ENCODE measurements around the gene TXNIP. TPM values are rescaled to one million over a fixed set of nuclear protein-coding genes. Genes with fewer than 3 reads are reported as not detected.
"Not testable (repeated sequence)": the region's sequence is repeated elsewhere in the genome, so short reads cannot be mapped to it uniquely, and the experiment has no call there.

TXNIP gene
- total and polyA plus RNA-seq, 12 donors, result 202 to 2,069 (median 743) TPM

GRCh38 chr1:146029117-146029516 is 32.7 kb upstream of the TXNIP start:
- intact Hi-C loops (cut with DNase I), result no loop called here
- TF ChIP-seq, protein P1, sequence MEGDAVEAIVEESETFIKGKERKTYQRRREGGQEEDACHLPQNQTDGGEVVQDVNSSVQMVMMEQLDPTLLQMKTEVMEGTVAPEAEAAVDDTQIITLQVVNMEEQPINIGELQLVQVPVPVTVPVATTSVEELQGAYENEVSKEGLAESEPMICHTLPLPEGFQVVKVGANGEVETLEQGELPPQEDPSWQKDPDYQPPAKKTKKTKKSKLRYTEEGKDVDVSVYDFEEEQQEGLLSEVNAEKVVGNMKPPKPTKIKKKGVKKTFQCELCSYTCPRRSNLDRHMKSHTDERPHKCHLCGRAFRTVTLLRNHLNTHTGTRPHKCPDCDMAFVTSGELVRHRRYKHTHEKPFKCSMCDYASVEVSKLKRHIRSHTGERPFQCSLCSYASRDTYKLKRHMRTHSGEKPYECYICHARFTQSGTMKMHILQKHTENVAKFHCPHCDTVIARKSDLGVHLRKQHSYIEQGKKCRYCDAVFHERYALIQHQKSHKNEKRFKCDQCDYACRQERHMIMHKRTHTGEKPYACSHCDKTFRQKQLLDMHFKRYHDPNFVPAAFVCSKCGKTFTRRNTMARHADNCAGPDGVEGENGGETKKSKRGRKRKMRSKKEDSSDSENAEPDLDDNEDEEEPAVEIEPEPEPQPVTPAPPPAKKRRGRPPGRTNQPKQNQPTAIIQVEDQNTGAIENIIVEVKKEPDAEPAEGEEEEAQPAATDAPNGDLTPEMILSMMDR (IDR thresholded peaks at IDR 0.05), result no peak
- TF ChIP-seq POLR2A (IDR thresholded peaks at IDR 0.05), result no peak
- Histone ChIP-seq H3K4me1 (replicated peaks in 1 of 2) (no peaks in the 10 kb centered on the region), H3K27me3 (no peaks in the 10 kb centered on the region), H3K27ac (no peak overlapping the region), H3K4me3 (no peak overlapping the region), H3K36me3 (replicated peaks in 1 of 2) (no peaks in the 10 kb centered on the region), H3K9me3 (replicated peaks in 1 of 3) (no peaks in the 10 kb centered on the region)
- no peak for DNase-seq

- intact Hi-C loops (cut with DNase I); H3K4me1 ChIP-seq (replicated peaks in 1 of 2); DNase-seq; H3K4me3 ChIP-seq; H3K27me3 ChIP-seq; H3K27ac ChIP-seq; H3K36me3 ChIP-seq (replicated peaks in 1 of 2); H3K9me3 ChIP-seq (replicated peaks in 1 of 3): not testable (repeated sequence)
- 60 to 79% (median 72%) methylated on average over 1 of the region's 1 CpG for WGBS, 4 donors
Observed at GRCh38 chr1:146026650-146027049, 30.3 kb upstream of the TXNIP start.

GRCh38 chr1:146025787-146026495 is 29.6 kb upstream of the TXNIP start:
- H3K4me1 ChIP-seq (replicated peaks in 1 of 2); H3K36me3 ChIP-seq (replicated peaks in 1 of 2); H3K27ac ChIP-seq; intact Hi-C loops (cut with DNase I); H3K9me3 ChIP-seq (replicated peaks in 1 of 3); H3K4me3 ChIP-seq; DNase-seq; H3K27me3 ChIP-seq: not testable (repeated sequence)
- WGBS, 4 donors, result 78 to 90% (median 82%) methylated on average over 2 of the region's 2 CpGs

DNA sequence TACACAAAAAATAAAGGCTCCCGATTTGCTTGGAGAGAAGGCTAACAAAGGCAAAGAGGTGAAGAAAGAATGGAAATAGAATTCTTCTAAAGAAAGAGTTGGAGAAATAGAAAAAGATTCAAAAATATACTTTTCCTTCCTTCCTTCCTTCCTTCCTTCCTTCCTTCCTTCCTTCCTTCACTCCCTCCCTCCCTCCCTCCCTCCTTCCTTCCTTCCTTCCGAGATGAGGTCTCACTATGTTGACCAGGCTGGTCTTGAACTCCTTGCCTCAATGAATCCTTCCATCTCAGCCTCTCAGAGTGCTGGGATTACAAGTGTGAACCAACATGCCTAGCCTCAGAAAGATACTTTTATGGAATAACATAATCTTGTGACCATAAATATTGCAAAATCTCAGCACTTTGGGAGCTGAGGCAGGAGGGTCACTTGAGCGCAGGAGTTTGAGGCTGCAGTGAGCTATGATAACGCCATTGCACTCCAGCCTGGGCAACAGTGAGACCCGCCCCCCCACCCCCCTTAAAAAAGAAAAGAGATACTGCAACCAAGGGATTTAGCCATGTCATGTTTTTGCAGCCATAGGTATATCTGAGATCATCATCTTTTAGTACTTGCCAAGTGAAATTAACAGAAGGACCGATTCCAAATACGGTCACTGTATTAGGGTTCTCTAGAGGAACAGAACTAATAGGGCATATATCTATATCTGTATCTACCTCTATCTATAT is 26.2 kb upstream of the TXNIP start:
- WGBS, 4 donors, result 72 to 82% (median 78%) methylated on average over 7 of the region's 7 CpGs

More for the DNA sequence above, 26.2 kb upstream of the TXNIP start:
- Histone ChIP-seq H3K9me3 (replicated peaks in 1 of 3) (no peaks in the 10 kb centered on the region), H3K4me1 (replicated peaks in 1 of 2) (no peaks in the 10 kb centered on the region), H3K27me3 (peaks cover 15% of the 10 kb centered on the region), H3K4me3 (no peak overlapping the region), H3K27ac (no peak overlapping the region), H3K36me3 (replicated peaks in 1 of 2) (no peaks in the 10 kb centered on the region)
- intact Hi-C loops (cut with DNase I), result no loop called here
- TF ChIP-seq POLR2A (IDR thresholded peaks at IDR 0.05), result no peak
- TF ChIP-seq, protein P1 (IDR thresholded peaks at IDR 0.05), result no peak
- DNase-seq, result no peak
